Vagina (tissue), 2 donors: ENCODE results near the gene CHAD. TPM values are rescaled to one million over a fixed set of nuclear protein-coding genes. Genes with fewer than 3 reads are reported as not detected.
"Not testable (repeated sequence)": the region's sequence is repeated elsewhere in the genome, so short reads cannot be mapped to it uniquely, and the experiment has no call there.

Experiments used
- DNase-seq, 2 donors: peaks; one replicate each; pipeline ENCODE4 v3.0.0-alpha.2; 2017; ENCODE audit errors: extremely low spot score in 2 of 2
- H3K27ac ChIP-seq: fragments of 200-600 bp; sonication (generic); one replicate; pipeline ENCODE4 v1.5.1; 2019
- H3K27me3 ChIP-seq: fragments of 200-600 bp; sonication (generic); one replicate; pipeline ENCODE4 v1.5.1; 2019
- H3K36me3 ChIP-seq, 2 donors: fragments of 200-600 bp; sonication (generic); one replicate each; pipeline ENCODE4 v1.5.1; 2017 to 2019
- H3K4me1 ChIP-seq: fragments of 200-600 bp; sonication (generic); one replicate; pipeline ENCODE4 v1.5.1; 2019
- H3K4me3 ChIP-seq, 2 donors: fragments of 200-600 bp; sonication (generic); 1 replicate in 1 of 2; 2 replicates in 1 of 2; pipeline ENCODE4 v1.5.1; 2016 to 2019
- H3K9me3 ChIP-seq: fragments of 200-600 bp; sonication (generic); one replicate; pipeline ENCODE4 v1.5.1; 2019
- POLR2A ChIP-seq, 2 donors: fragments of 450-650 bp; IDR thresholded peaks; one replicate each; pipeline ENCODE4 v1.6.1; 2017; ENCODE audit warnings: antibody characterized with exemption in 2 of 2, mild to moderate bottlenecking in 2 of 2, moderate library complexity in 2 of 2
- POLR2AphosphoS5 ChIP-seq, 2 donors: sonication (generic); formaldehyde crosslinking; IDR thresholded peaks; one replicate each; pipeline ENCODE4 v1.9.0; 2017; ENCODE audit warnings: antibody characterized with exemption in 2 of 2, mild to moderate bottlenecking in 2 of 2, low read depth in 1 of 2; ENCODE audit not compliant: insufficient read depth in 1 of 2
- intact Hi-C: fragments of 100-400 bp; cut with DNase I; formaldehyde crosslinking; loops from one replicate; pipeline ENCODE4 v1.15.1; 2023
- total RNA-seq: library from RNA; depleted of rRNA; stranded (reverse); fragments of >200 nt; gene quantifications from one replicate; pipeline ENCODE4 v1.2.3, GENCODE V29; 2016
- TF ChIP-seq, protein P1 (sequence below), 3 experiments: fragments of 450-650 bp in 2 of 3; fragments of 200-600 bp in 1 of 3; sonication (generic) in 1 of 3; IDR thresholded peaks; one replicate each; pipeline ENCODE4 v1.5.1; 2017 to 2019; ENCODE audit warnings: antibody characterized with exemption in 3 of 3, mild to moderate bottlenecking in 2 of 3, moderate library complexity in 2 of 3

The CHAD gene
- total RNA-seq, 1 donor from 2014 or later = not detected

DNA sequence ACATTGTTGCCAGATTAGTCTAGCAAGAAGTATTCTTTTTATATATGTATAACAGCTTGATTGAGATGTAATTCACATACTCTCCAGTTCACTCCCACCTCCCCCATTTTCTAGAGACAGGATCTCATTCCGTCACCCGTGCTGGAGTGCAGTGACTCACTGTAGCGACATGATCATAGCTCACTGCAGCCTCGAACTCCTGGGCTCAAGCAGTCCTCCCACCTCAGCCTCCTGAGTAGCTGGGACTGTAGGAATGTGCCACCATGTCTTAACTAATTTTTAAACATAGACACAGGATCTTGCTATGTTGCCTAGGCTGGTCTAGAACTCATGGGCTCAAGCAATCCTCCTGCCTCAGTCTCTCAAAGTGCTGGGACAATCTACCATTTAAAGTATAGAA lies 6.7 kb upstream of the CHAD start:
- intact Hi-C loops = loop anchor here (10.0 kb wide), 1 partner anchor 121 kb away; no protein-coding TSS in a partner anchor
- Histone ChIP-seq H3K27ac (no peak overlapping the region), H3K9me3 (no peaks in the 10 kb centered on the region), H3K36me3 (peaks cover 0 to 8% of the 10 kb centered on the region in 2 donors), H3K4me3 (no peak overlapping the region), H3K27me3 (no peaks in the 10 kb centered on the region), H3K4me1 (peaks cover 29% of the 10 kb centered on the region)
- DNase-seq = no peak
- TF ChIP-seq POLR2A (IDR thresholded peaks at IDR 0.05) (no peak), POLR2AphosphoS5 (IDR thresholded peaks at IDR 0.05; ENCODE audit: insufficient read depth in 1 of 2, low read depth in 1 of 2) (no peak)
- TF ChIP-seq, protein P1, sequence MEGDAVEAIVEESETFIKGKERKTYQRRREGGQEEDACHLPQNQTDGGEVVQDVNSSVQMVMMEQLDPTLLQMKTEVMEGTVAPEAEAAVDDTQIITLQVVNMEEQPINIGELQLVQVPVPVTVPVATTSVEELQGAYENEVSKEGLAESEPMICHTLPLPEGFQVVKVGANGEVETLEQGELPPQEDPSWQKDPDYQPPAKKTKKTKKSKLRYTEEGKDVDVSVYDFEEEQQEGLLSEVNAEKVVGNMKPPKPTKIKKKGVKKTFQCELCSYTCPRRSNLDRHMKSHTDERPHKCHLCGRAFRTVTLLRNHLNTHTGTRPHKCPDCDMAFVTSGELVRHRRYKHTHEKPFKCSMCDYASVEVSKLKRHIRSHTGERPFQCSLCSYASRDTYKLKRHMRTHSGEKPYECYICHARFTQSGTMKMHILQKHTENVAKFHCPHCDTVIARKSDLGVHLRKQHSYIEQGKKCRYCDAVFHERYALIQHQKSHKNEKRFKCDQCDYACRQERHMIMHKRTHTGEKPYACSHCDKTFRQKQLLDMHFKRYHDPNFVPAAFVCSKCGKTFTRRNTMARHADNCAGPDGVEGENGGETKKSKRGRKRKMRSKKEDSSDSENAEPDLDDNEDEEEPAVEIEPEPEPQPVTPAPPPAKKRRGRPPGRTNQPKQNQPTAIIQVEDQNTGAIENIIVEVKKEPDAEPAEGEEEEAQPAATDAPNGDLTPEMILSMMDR (IDR thresholded peaks at IDR 0.05) = no peak

DNA sequence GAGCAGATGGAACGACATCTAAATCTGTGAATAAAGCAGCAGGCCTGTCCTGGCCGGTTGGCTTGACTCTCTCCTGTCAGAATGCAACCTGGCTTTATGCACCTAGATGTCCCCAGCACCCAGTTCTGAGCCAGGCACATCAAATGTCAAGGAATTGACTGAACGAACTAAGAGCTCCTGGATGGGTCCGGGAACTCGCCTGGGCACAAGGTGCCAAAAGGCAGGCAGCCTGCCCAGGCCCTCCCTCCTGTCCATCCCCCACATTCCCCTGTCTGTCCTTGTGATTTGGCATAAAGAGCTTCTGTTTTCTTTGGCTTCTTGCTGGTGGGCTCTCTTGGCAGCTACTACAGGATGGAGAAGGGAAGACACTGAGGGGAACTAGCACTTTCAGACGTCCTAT lies 5.8 kb upstream of the CHAD start:
- intact Hi-C loops = loop anchor here (10.0 kb wide), 1 partner anchor 120 kb away; no protein-coding TSS in a partner anchor
- Histone ChIP-seq H3K27me3 (no peaks in the 10 kb centered on the region), H3K27ac (no peak overlapping the region), H3K4me3 (no peak overlapping the region), H3K4me1 (peaks cover 29% of the 10 kb centered on the region), H3K9me3 (no peaks in the 10 kb centered on the region), H3K36me3 (peaks cover 0 to 8% of the 10 kb centered on the region in 2 donors)
- no peak for DNase-seq
- TF ChIP-seq POLR2AphosphoS5 (IDR thresholded peaks at IDR 0.05; ENCODE audit: insufficient read depth in 1 of 2, low read depth in 1 of 2) = no peak
- no peak for TF ChIP-seq POLR2A (IDR thresholded peaks at IDR 0.05)
- TF ChIP-seq, protein P1 (IDR thresholded peaks at IDR 0.05) = no peak

DNA sequence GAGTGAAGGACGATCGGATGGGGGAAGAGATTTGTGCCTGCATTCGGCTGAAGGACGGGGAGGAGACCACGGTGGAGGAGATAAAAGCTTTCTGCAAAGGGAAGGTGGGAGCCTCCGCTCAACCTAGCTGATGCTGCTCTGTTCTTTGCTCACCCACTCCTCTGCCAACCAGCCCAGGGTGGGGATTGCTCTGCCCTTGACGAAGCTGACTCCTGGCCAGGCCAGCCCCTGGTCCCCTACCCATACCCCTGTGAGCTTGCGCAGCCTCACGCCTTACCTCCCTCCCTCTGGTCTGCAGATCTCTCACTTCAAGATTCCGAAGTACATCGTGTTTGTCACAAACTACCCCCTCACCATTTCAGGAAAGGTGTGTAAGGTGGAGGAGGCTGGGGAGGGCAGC lies 5.2 kb upstream of the CHAD start:
- H3K4me3 ChIP-seq = no peak overlapping the region
- no peak overlapping the region for H3K27ac ChIP-seq
- H3K4me1 ChIP-seq = peaks cover 32% of the 10 kb centered on the region
- TF ChIP-seq, protein P1 (IDR thresholded peaks at IDR 0.05) = no peak
- TF ChIP-seq POLR2A (IDR thresholded peaks at IDR 0.05) = no peak
- no peak for TF ChIP-seq POLR2AphosphoS5 (IDR thresholded peaks at IDR 0.05; ENCODE audit: insufficient read depth in 1 of 2, low read depth in 1 of 2)
- peaks cover 0 to 8% of the 10 kb centered on the region in 2 donors for H3K36me3 ChIP-seq
- intact Hi-C loops = loop anchor here (10.0 kb wide), 1 partner anchor 119 kb away; no protein-coding TSS in a partner anchor
- no peaks in the 10 kb centered on the region for H3K27me3 ChIP-seq
- no peak for DNase-seq
- H3K9me3 ChIP-seq = no peaks in the 10 kb centered on the region

DNA sequence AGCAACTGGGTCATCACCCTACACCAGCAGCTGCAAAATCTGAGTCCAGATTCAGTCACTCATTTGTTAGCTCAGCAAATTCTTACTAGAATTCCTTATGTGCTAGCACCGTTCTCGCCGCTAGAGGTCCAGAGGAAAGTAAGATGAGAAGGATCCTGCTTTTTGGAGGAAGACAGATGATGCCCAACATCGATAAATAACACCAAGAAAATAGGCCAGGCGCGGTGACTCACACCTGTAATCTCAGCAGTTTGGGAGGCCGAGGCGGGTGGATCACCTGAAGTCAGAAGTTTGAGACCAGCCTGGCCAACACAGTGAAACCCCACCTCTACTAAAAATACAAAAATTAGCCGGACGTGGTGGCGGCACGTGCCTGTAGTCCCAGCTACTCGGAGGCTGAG lies 4.1 kb upstream of the CHAD start:
- not testable (repeated sequence) for H3K27ac ChIP-seq, DNase-seq, H3K9me3 ChIP-seq, H3K27me3 ChIP-seq, H3K4me3 ChIP-seq, H3K36me3 ChIP-seq
- intact Hi-C loops = loop anchor here (10.0 kb wide), 1 partner anchor 118 kb away; no protein-coding TSS in a partner anchor
- peaks cover 36% of the 10 kb centered on the region for H3K4me1 ChIP-seq

DNA sequence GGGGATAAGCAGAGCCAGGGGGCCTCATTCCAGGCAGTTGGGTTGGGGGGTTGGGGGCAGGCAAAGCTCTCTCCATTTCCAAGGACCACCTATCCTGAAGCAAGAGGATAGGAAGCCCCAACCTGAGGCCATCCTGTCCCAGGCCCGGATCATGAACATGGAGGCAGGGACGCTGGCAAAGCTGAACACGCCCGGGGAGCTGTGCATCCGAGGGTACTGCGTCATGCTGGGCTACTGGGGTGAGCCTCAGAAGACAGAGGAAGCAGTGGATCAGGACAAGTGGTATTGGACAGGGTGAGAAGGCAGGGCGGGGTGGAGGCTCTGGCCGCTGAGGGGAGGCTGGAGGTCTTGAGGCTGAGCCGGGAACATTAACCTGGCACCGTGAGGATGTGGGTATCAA lies 3.6 kb upstream of the CHAD start:
- Histone ChIP-seq H3K4me1 (peaks cover 35% of the 10 kb centered on the region), H3K36me3 (peaks cover 0 to 8% of the 10 kb centered on the region in 2 donors), H3K9me3 (no peaks in the 10 kb centered on the region), H3K27ac (no peak overlapping the region), H3K27me3 (no peaks in the 10 kb centered on the region), H3K4me3 (no peak overlapping the region)
- TF ChIP-seq, protein P1 (IDR thresholded peaks at IDR 0.05) = no peak
- TF ChIP-seq POLR2A (IDR thresholded peaks at IDR 0.05) = no peak
- no peak for TF ChIP-seq POLR2AphosphoS5 (IDR thresholded peaks at IDR 0.05; ENCODE audit: insufficient read depth in 1 of 2, low read depth in 1 of 2)
- no peak for DNase-seq
- intact Hi-C loops = loop anchor here (10.0 kb wide), 1 partner anchor 117 kb away; no protein-coding TSS in a partner anchor
